Measurements from ENCODE around the gene TACC3.

Gene TACC3

DNA sequence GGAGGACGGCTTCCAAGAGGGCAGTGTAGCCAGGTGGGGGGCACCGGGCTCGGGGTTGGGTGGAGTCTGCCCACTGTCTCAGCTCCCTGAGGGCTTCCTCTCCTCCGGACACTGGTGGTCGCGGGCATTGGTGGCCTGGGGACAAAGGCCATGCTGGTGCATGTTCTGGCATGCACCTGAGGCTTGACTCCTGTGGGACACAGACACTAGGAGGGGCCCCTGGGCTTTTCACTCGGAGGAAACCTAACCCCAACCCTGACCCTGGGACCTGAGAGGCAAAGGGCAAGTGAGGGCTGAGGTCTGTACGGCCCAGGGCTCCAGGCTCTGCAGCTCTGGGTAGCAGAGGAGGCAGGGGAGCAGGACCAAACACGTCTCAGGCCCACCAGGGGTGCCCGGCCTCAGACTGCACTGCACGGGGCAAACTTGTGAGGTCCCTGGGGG lies 49.5 kb downstream of the TACC3 start:
- CTCF ChIA-PET: no interaction called here
- POLR2A ChIA-PET: no interaction called here
- TF ChIP-seq, protein P1, sequence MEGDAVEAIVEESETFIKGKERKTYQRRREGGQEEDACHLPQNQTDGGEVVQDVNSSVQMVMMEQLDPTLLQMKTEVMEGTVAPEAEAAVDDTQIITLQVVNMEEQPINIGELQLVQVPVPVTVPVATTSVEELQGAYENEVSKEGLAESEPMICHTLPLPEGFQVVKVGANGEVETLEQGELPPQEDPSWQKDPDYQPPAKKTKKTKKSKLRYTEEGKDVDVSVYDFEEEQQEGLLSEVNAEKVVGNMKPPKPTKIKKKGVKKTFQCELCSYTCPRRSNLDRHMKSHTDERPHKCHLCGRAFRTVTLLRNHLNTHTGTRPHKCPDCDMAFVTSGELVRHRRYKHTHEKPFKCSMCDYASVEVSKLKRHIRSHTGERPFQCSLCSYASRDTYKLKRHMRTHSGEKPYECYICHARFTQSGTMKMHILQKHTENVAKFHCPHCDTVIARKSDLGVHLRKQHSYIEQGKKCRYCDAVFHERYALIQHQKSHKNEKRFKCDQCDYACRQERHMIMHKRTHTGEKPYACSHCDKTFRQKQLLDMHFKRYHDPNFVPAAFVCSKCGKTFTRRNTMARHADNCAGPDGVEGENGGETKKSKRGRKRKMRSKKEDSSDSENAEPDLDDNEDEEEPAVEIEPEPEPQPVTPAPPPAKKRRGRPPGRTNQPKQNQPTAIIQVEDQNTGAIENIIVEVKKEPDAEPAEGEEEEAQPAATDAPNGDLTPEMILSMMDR (IDR thresholded peaks at IDR 0.05; ENCODE audit: control extremely low read depth, extremely low read depth, low read depth, missing control alignments): no peak
- no peak for DNase-seq (ENCODE audit: extremely low spot score)

DNA sequence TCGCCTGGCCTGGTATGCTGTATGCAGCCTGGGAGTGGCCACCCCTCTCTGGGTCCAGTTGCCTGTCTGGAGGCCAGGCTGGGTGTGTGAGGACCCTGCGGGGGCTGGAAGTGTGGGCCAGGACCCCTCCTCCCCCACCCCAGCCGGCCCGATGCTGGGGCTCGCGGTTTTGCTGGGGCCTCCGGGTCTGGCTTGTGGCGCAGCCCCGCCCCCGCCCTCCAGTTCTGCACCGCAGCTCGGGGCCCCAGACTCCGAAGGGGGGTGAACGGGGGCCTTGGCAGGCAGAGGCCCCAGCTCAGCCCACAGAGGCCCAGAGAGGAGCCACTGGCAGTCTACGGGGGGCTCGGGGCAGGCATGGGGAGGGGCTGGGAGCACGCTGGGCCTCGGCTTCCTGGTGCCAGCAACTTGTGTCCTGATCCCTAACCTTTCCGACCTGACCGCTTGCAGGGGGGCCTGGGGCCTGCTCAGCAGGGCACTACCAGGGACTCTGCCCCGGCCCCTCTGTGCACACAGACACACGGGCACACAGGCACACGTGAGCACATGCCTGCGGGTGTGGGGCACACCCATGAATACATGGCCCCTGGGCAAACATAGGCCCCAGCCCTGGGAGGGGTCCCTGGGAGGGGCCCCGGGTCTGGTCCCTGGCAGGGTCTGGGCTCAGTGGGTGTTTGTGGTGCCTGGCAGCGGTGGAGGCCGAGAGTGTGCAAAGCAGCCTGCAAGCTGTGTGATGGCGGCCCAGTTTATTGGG lies 50.4 kb downstream of the TACC3 start:
- ChIA-PET POLR2A (interaction anchor here (0.5 to 0.6 kb wide), 2 partner anchors 61 to 322 kb away, joined by 5 to 6 read pairs; no protein-coding TSS in a partner anchor), CTCF (interaction anchor here (2.5 kb wide), 1 partner anchor 38 kb away, joined by 11 read pairs; no protein-coding TSS in a partner anchor)
- DNase-seq (ENCODE audit: extremely low spot score): peak; percentile 66
- TF ChIP-seq, protein P1 (IDR thresholded peaks at IDR 0.05; ENCODE audit: control extremely low read depth, extremely low read depth, low read depth, missing control alignments): no peak

DNA sequence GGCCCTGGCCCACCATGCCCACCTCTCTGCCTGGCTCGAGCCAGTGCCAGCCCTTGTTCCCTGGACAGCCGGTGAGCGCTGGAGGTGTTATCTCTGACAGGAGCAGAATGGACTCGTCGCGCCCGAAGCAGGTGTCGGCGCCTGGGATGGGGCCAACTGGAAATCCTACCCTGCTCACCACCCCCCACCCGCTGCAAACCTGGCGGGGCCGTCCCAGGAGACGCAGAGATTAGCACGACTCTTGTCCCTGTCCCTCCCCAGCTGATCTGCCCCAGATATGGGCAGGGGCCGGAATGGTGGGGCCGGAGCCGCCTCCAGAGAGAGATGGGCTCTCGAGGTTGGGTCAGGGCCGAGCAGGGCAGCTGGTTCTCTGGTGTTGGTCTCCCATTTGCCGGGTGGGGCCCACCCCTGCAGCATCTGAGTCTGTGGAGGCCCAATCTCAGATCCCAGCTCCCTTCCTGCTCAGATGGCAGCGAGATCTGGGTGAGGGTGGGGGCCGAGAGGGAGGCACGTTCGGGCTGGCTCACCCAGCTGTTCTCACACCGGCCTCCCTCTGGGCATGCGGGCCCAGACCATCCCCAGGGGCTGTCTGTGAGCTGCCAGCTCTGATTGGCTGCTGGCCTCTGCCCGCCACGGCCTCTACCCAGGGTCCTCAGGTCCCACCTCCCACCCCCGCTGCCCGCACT lies 51.7 kb downstream of the TACC3 start:
- no peak for DNase-seq (ENCODE audit: extremely low spot score)
- TF ChIP-seq, protein P1 (IDR thresholded peaks at IDR 0.05; ENCODE audit: control extremely low read depth, extremely low read depth, low read depth, missing control alignments): no peak
- ChIA-PET POLR2A (interaction anchor here (0.6 kb wide), 1 partner anchor 1275 kb away, joined by 3 read pairs; no protein-coding TSS in a partner anchor), CTCF (interaction anchor here (0.6 to 2.5 kb wide), 4 partner anchors 26 to 466 kb away, joined by 3 to 11 read pairs (median 4); no protein-coding TSS in a partner anchor)

DNA sequence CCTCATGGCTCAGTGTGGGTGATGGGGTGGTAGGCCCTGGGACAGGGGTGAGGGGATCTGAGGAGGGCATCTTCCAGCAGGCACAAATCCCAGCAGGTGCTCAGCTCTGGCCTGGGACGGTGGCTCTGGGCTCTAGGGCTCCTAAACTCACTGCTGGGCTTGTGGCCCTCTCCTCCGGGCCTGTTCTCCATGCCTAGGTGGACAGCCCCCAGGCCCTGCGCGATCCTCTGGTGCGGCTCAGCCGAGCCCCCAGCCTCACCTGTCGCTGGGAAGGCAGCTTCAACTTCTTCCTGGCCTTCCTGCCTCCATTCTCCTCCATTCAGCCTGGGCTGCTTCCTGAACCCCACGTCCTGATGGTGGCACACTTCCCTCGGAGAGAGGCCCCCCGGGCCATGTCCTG lies 52.4 kb downstream of the TACC3 start:
- ChIA-PET POLR2A (interaction anchor here (0.6 kb wide), 1 partner anchor 1276 kb away, joined by 3 read pairs; no protein-coding TSS in a partner anchor), CTCF (interaction anchor here (0.6 to 2.5 kb wide), 5 partner anchors 26 to 465 kb away, joined by 3 to 11 read pairs (median 4); no protein-coding TSS in a partner anchor)
- TF ChIP-seq, protein P1 (IDR thresholded peaks at IDR 0.05; ENCODE audit: control extremely low read depth, extremely low read depth, low read depth, missing control alignments): no peak
- DNase-seq (ENCODE audit: extremely low spot score): no peak

DNA sequence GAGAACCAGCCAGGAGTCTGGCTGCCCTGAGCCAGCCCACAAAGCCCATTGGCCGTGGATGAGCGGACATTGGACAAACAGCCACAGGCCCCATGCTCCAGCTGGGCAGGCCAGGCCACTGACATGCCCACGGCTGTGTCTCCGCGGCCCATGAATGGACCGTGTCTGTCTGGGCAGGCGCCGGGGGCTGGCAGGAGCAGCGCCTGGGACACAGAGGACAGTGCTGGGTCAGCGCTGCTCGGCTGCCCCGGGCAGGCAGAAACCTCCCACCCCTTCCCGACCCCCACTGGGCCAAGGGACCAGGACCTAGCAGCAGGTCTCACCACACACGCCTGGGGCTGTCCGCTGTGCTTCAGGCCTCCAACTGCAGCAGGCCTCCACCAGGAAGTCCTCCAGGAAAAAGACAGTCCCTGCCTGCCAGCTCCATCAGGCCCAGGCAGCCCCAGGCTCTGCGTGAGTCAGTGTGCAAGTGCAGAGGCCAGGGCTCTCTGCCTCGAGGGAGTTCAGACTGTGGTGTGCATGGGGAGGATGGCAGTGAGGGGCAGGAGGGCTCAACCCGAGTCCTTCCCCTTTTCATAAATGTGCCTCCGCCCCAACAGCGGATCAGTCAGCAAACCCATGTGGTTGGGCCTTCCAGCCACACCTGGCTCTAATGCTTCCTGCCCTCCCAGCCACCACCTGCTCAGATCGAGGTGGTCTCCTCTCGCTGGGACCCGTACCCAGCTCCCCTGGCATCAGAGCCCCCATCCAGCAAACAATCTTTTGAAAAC lies 54.6 kb downstream of the TACC3 start:
- TF ChIP-seq, protein P1 (IDR thresholded peaks at IDR 0.05; ENCODE audit: control extremely low read depth, extremely low read depth, low read depth, missing control alignments): no peak
- CTCF ChIA-PET: interaction anchor here (1.3 to 1.9 kb wide), 3 partner anchors 31 to 49 kb away, joined by 3 to 4 read pairs (median 3); no protein-coding TSS in a partner anchor
- DNase-seq (ENCODE audit: extremely low spot score): no peak
- POLR2A ChIA-PET: no interaction called here

Measured in GM10248 (cell line).